HUES48 (cell line): ENCODE measurements around the gene UBE2O.

Source experiments
- H3K27ac ChIP-seq: one replicate; pipeline ENCODE4 v1.7.0; 2013; ENCODE audit warnings: low read depth, low read length, inconsistent platforms
- H3K27me3 ChIP-seq: 2 replicates; pipeline ENCODE4 v1.6.1; 2013; ENCODE audit warnings: mild to moderate bottlenecking, low read length; ENCODE audit not compliant: control insufficient read depth, insufficient read depth
- H3K36me3 ChIP-seq: 2 replicates; pipeline ENCODE4 v1.6.1; 2013; ENCODE audit warnings: low read length; ENCODE audit not compliant: control insufficient read depth, insufficient read depth
- H3K4me1 ChIP-seq: 2 replicates; pipeline ENCODE4 v1.6.1; 2013; ENCODE audit warnings: mild to moderate bottlenecking, low read length; ENCODE audit not compliant: control insufficient read depth, insufficient read depth
- H3K4me3 ChIP-seq: 2 replicates; pipeline ENCODE4 v1.5.1; 2013; ENCODE audit warnings: mild to moderate bottlenecking, low read depth, low read length
- H3K9ac ChIP-seq: 2 replicates; pipeline ENCODE4 v1.6.1; 2013; ENCODE audit warnings: mild to moderate bottlenecking, low read depth, low read length, moderate library complexity
- H3K9me3 ChIP-seq: 2 replicates; pipeline ENCODE4 v1.6.1; 2013; ENCODE audit warnings: low read length; ENCODE audit not compliant: control insufficient read depth, insufficient read depth

UBE2O gene

DNA sequence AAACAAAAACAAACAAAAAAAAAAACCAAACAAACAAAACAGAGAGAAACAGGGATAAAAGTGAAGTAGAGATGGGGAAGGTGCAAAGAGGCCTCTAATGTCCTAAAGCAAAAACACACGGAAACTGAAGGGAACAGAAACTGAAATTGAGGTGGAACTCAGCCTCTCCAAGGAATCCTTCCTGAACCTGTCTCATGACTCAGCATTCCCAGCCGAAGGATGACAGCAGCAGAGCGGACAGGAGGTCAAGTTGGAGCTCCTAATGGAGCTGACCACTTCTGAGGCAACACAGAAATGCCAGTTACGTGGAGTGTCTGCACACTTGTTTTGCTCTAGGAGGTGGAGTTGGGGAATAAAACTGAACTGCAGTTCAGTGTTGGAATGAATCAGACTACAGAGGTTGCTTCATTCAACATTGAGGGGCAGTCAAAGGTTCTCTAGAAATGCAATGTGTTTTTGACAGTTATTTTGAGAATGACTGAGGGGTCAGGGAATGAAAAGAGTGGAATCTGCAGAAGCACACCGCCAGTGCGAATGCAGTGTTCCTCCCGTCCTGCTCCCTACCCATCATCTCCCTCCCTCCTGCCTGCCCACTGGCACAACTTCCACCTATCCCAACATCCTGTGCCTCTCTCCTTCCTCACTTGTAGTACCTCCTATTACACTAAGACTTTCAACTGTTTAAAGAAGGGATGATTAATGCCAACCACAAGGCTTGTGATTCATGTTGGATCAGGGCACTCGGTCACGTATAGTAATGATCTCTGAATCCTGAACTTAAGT is 6.3 kb downstream of the UBE2O start:
- no peaks in the 10 kb centered on the region for H3K9me3 ChIP-seq
- H3K36me3 ChIP-seq: no peaks in the 10 kb centered on the region
- H3K4me3 ChIP-seq: peak overlapping the region; percentile 17; the same call in 1 of the 2 replicates
- peaks cover 76% of the 10 kb centered on the region for H3K4me1 ChIP-seq
- no peaks in the 10 kb centered on the region for H3K27me3 ChIP-seq
- peak overlapping the region; percentile 84 for H3K27ac ChIP-seq
- H3K9ac ChIP-seq: no peak overlapping the region

- H3K27ac ChIP-seq: peak overlapping the region; percentile 84
- peak overlapping the region; percentile 24; the same call in 1 of the 2 replicates for H3K9ac ChIP-seq
- H3K27me3 ChIP-seq: no peaks in the 10 kb centered on the region
- H3K4me3 ChIP-seq: peak overlapping the region; percentile 23; the same call in 1 of the 2 replicates
- H3K4me1 ChIP-seq: peaks cover 76% of the 10 kb centered on the region
- no peaks in the 10 kb centered on the region for H3K36me3 ChIP-seq
- no peaks in the 10 kb centered on the region for H3K9me3 ChIP-seq
Observed at GRCh38 chr17:76445697-76446448, 7.1 kb downstream of the UBE2O start.

DNA sequence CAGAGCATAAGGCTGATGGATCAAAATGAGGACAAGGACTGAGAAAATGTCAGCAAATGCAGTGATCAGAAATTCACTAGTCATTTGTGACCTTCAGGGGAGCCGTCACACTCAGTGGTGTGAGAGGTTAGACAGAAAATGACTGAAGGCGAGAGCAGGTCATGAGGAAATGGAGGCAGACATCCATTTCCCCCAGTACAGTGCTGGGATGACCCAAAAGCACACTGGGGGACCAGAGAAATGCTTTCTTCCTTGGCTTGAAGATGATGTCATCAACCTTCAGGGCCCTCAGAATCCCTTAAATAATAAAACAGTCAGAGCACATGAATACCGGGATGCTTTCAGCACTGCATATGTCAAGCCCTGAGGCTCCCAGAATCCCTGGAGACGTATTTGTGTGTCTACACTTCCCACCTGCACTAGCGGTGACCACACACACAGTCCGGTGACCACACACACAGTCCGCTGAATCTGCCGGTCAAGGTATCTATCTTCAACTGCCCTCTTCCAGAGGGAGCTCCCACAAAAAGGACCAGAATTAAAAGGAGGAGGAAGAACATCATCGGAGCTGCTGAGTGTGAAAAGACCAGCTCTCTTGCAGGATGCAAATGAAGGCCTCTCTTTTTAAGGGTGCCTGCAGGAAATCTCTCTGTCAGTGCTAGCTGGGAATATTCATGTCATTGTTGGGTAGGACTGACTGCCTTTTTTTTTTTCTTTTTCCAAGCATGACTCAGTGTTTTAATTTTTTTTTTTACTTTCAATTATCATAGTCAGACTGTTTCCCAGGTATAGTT is 8.2 kb downstream of the UBE2O start:
- H3K27me3 ChIP-seq: no peaks in the 10 kb centered on the region
- no peaks in the 10 kb centered on the region for H3K9me3 ChIP-seq
- H3K36me3 ChIP-seq: no peaks in the 10 kb centered on the region
- H3K9ac ChIP-seq: peak overlapping the region; percentile 24; the same call in 1 of the 2 replicates
- H3K4me1 ChIP-seq: peaks cover 76% of the 10 kb centered on the region
- H3K27ac ChIP-seq: peak overlapping the region; percentile 84
- peak overlapping the region; percentile 9; the same call in 1 of the 2 replicates for H3K4me3 ChIP-seq

- Histone ChIP-seq H3K9ac (no peak overlapping the region), H3K4me3 (no peak overlapping the region)
Observed at GRCh38 chr17:76442341-76443338, 10.3 kb downstream of the UBE2O start.

DNA sequence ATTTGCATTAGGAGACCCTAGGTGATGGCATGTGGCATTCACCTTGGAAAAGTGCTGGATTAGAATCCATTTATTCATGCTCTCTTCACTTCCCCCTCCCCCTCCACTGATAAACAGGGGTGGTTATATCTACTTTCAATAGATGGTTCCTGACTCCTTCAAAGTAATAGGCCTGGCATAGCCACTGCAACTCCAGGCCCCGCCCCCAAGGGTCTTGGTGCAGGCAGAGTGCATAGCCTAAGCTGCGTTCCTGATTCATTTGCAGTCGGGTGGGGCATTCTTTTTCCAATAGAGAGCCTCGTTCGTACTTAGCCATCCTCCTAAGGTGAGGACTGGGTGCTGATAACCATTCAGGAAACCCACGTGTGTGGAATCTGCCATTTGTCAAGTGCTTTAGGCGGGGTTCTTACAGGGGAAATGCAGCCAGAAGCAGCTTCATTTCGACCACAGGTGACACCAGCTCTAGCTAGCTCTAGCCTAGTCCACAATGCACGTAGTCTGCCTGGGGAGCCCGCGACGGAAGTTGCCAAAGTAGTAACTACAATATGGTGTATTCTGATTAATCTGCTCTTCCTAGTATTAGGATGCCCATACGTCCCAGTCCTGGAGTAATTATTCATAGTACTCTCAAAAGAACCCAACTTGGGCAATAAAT is 11.1 kb downstream of the UBE2O start:
- Histone ChIP-seq H3K9ac (no peak overlapping the region), H3K27me3 (no peaks in the 10 kb centered on the region), H3K36me3 (no peaks in the 10 kb centered on the region), H3K9me3 (no peaks in the 10 kb centered on the region), H3K4me3 (no peak overlapping the region), H3K27ac (peak overlapping the region; percentile 70), H3K4me1 (peaks cover 69% of the 10 kb centered on the region)

More at GRCh38 chr17:76442341-76443338, 10.3 kb downstream of the UBE2O start:
- Histone ChIP-seq H3K9me3 (no peaks in the 10 kb centered on the region), H3K27me3 (no peaks in the 10 kb centered on the region), H3K27ac (no peak overlapping the region), H3K36me3 (no peaks in the 10 kb centered on the region), H3K4me1 (peaks cover 77% of the 10 kb centered on the region)

- Histone ChIP-seq H3K4me1 (peaks cover 59% of the 10 kb centered on the region), H3K27me3 (no peaks in the 10 kb centered on the region), H3K4me3 (no peak overlapping the region; the same call in 1 of the 2 replicates), H3K27ac (peak overlapping the region; percentile 70), H3K9me3 (no peaks in the 10 kb centered on the region), H3K36me3 (no peaks in the 10 kb centered on the region), H3K9ac (no peak overlapping the region)
Observed at GRCh38 chr17:76440751-76441362, 12.1 kb downstream of the UBE2O start.

DNA sequence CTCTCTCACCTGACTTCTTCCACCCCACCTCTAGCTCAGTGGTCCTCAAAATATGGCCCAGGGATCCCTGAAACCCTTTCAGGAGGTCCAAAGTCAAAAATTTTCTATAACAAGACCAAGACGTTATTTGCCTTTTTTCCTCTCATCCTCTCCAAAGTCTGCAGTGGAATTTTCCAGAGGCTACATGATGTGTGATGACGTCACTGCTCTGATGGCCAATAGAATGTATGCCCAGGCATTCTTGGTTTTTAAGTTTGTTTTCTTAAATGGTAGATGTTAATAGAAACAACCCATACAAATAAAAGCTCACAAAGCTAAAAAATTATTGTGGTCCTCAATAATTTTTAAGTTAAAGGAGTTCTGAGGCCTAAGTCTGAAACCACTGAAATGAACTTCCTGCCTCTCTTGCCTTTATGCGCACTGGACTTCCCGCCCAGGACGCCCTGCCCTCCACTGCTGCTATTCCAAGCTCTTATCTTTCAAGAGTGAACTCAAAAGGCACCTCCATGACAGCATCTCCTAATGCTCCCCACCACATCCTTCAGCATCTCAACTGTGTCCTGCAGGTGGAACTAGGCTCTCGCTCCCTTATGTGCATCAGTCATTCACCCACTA is 13.5 kb downstream of the UBE2O start:
- Histone ChIP-seq H3K4me3 (no peak overlapping the region), H3K9me3 (no peaks in the 10 kb centered on the region), H3K9ac (no peak overlapping the region), H3K4me1 (peaks cover 45% of the 10 kb centered on the region), H3K27ac (no peak overlapping the region), H3K27me3 (no peaks in the 10 kb centered on the region), H3K36me3 (peaks cover 1% of the 10 kb centered on the region)

DNA sequence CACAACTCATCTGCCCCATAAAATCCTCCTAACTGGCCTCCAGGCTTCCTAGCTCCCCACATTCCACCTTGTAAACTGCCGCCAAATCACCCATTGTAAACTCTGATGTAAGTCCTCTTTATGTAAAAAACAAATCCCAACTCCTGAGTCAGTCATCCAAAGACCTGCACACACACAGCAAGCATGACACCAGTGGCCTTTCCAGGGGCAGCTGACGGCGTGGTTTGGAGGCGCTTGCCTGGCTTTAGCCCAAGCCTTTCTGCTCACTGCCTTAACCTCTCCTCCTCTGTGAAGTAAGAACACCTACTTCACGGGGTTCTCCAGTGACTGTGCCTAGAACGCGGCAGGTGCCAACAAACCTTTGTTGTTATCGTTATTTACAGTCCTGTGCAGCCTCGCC is 14.0 kb downstream of the UBE2O start:
- no peak overlapping the region for H3K4me3 ChIP-seq
- H3K36me3 ChIP-seq: peaks cover 5% of the 10 kb centered on the region
- H3K27ac ChIP-seq: no peak overlapping the region
- H3K27me3 ChIP-seq: no peaks in the 10 kb centered on the region
- H3K9me3 ChIP-seq: no peaks in the 10 kb centered on the region
- H3K9ac ChIP-seq: no peak overlapping the region
- H3K4me1 ChIP-seq: peaks cover 40% of the 10 kb centered on the region
